DOHH2 (cell line): Measurements from ENCODE around the gene GRK7.

ENCODE experiments used
- H3F3A ChIP-seq: fragments of 200-600 bp; sonication (generic), shearing (Covaris generic); 2 replicates; pipeline ENCODE4 v1.6.0; 2016; ENCODE audit warnings: antibody characterized with exemption, mild to moderate bottlenecking; ENCODE audit not compliant: control insufficient read depth, insufficient read depth
- H3K27ac ChIP-seq: fragments of 200-600 bp; sonication (generic); 2 replicates; pipeline ENCODE4 v1.5.1; 2014; ENCODE audit warnings: low read depth, mild to moderate bottlenecking, low read length, moderate library complexity
- H3K27me3 ChIP-seq: fragments of 200-600 bp; sonication (generic); 2 replicates; pipeline ENCODE4 v1.6.1; 2014; ENCODE audit warnings: mild to moderate bottlenecking, low read length, mixed read lengths; ENCODE audit not compliant: control insufficient read depth
- H3K36me3 ChIP-seq: fragments of 200-600 bp; sonication (generic); 2 replicates; pipeline ENCODE4 v1.6.1; 2014; ENCODE audit warnings: mild to moderate bottlenecking, low read length, moderate library complexity, mixed read lengths; ENCODE audit not compliant: control insufficient read depth
- H3K4me1 ChIP-seq: fragments of 200-600 bp; sonication (generic); 2 replicates; pipeline ENCODE4 v1.6.1; 2014; ENCODE audit warnings: mild to moderate bottlenecking, low read length, mixed read lengths; ENCODE audit not compliant: control insufficient read depth
- H3K4me2 ChIP-seq: fragments of 200-600 bp; sonication (generic); 2 replicates; pipeline ENCODE4 v1.6.0; 2014; ENCODE audit warnings: mild to moderate bottlenecking, low read length, moderate library complexity
- H3K4me3 ChIP-seq: fragments of 200-600 bp; sonication (generic); 2 replicates; pipeline ENCODE4 v1.5.1; 2014; ENCODE audit warnings: mild to moderate bottlenecking, low read length, mixed read lengths
- H3K79me2 ChIP-seq: fragments of 200-600 bp; sonication (generic); 2 replicates; pipeline ENCODE4 v1.6.1; 2014; ENCODE audit warnings: mild to moderate bottlenecking, low read length, mixed read lengths; ENCODE audit not compliant: control insufficient read depth
- H3K9me2 ChIP-seq: fragments of 200-600 bp; sonication (generic); replicated peaks from 2 replicates; pipeline ENCODE4 v1.6.1; 2014; ENCODE audit warnings: mild to moderate bottlenecking, low read length, mixed read lengths; ENCODE audit not compliant: control insufficient read depth
- H3K9me3 ChIP-seq: fragments of 200-600 bp; sonication (generic); 2 replicates; pipeline ENCODE4 v1.6.1; 2014; ENCODE audit warnings: antibody characterized with exemption, low read length, mixed read lengths; ENCODE audit not compliant: control insufficient read depth, insufficient read depth
- H4K20me1 ChIP-seq: fragments of 200-600 bp; sonication (generic); 2 replicates; pipeline ENCODE4 v1.6.0; 2014; ENCODE audit warnings: low read depth, mild to moderate bottlenecking, antibody characterized with exemption, low read length, moderate library complexity; ENCODE audit not compliant: control insufficient read depth, insufficient read depth
- CTCF ChIP-seq: fragments of 200-600 bp; sonication (generic); IDR thresholded peaks from one replicate; pipeline ENCODE4 v1.5.1; 2014; ENCODE audit warnings: antibody characterized with exemption, mild to moderate bottlenecking, low read depth, low read length; ENCODE audit not compliant: poor library complexity, severe bottlenecking
- EZH2phosphoT487 ChIP-seq: fragments of 200-600 bp; sonication (generic); IDR thresholded peaks from 2 replicates; pipeline ENCODE4 v1.6.1; 2017; ENCODE audit warnings: borderline replicate concordance, mild to moderate bottlenecking, antibody characterized with exemption, low read length, moderate library complexity, mixed read lengths

Gene GRK7

GRCh38 chr3:141811348-141811747 lies 48.1 kb downstream of the GRK7 start:
- peaks cover 9% of the 10 kb centered on the region for H3K27me3 ChIP-seq
- no peak overlapping the region for H3K27ac ChIP-seq
- TF ChIP-seq CTCF: no peak
- TF ChIP-seq EZH2phosphoT487: no peak

GRCh38 chr3:141812084-141812483 lies 48.9 kb downstream of the GRK7 start:
- Histone ChIP-seq H3K4me1 (no peaks in the 10 kb centered on the region), H3K36me3 (no peaks in the 10 kb centered on the region), H3F3A (no peaks in the 10 kb centered on the region), H3K9me2 (no peaks in the 10 kb centered on the region), H3K4me2 (no peak overlapping the region), H3K9me3 (no peaks in the 10 kb centered on the region), H3K4me3 (no peak overlapping the region), H3K27me3 (peaks cover 16% of the 10 kb centered on the region), H4K20me1 (no peaks in the 10 kb centered on the region), H3K27ac (no peak overlapping the region), H3K79me2 (no peaks in the 10 kb centered on the region)
- TF ChIP-seq EZH2phosphoT487 (no peak), CTCF (no peak)

More at GRCh38 chr3:141811348-141811747, 48.1 kb downstream of the GRK7 start:
- Histone ChIP-seq H3K9me3 (no peaks in the 10 kb centered on the region), H3K9me2 (no peaks in the 10 kb centered on the region), H3K4me3 (no peak overlapping the region), H3F3A (no peaks in the 10 kb centered on the region), H3K36me3 (no peaks in the 10 kb centered on the region), H3K4me2 (no peak overlapping the region), H4K20me1 (no peaks in the 10 kb centered on the region), H3K79me2 (no peaks in the 10 kb centered on the region), H3K4me1 (no peaks in the 10 kb centered on the region)

- Histone ChIP-seq H3K9me3 (no peaks in the 10 kb centered on the region), H3K27me3 (peaks cover 16% of the 10 kb centered on the region), H3K4me2 (no peak overlapping the region), H3K36me3 (no peaks in the 10 kb centered on the region), H3F3A (no peaks in the 10 kb centered on the region), H3K4me3 (no peak overlapping the region), H3K4me1 (no peaks in the 10 kb centered on the region), H3K27ac (no peak overlapping the region), H3K9me2 (no peaks in the 10 kb centered on the region), H3K79me2 (no peaks in the 10 kb centered on the region), H4K20me1 (no peaks in the 10 kb centered on the region)
- no peak for TF ChIP-seq EZH2phosphoT487
- no peak for TF ChIP-seq CTCF
Observed at GRCh38 chr3:141812586-141812985, 49.4 kb downstream of the GRK7 start.
